PC-3 (cell line): Measurements from ENCODE around the gene TRAF3.

ENCODE experiments used
- CTCF ChIP-seq: fragments of 300-600 bp; sonication (generic); conservative IDR thresholded peaks from 2 replicates; pipeline ENCODE4 v1.5.1; 2017; ENCODE audit warnings: antibody characterized with exemption, low read depth, mild to moderate bottlenecking, low read length
- EZH2phosphoT487 ChIP-seq: fragments of 300-600 bp; sonication (generic); IDR thresholded peaks from 2 replicates; pipeline ENCODE4 v1.6.1; 2018; ENCODE audit warnings: mild to moderate bottlenecking, antibody characterized with exemption, low read length, borderline replicate concordance

DNA sequence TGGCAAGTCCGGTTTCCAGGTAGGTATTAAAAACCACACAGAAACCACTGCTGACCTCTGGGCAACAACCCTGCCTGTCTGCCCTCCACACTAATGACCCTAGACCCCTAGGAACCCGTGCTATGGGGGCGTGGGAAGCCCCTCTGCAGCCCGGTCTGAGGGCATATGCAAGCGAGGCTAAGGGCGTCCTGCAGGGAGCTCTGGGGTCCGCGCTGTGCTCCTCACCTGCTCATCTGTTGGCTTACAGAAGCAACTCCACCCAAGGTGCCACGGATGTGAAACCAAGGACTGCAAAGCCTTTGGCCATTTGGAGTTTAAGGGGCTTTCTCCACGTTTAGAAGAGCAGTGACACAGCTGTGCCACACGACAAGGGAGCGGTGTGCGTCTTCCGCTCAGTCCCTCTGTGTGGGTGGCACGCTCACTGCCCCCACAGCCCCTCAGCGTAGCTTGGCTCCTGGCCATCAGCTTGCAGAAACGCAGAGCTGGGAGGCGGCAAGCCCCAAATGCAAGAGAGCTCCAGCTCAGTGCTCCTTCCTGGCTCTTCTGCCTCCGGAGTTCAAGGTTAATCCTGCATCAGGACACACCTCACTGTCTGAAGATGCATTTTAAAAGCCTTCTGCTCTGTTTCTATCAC lies 163.6 kb downstream of the TRAF3 start:
- TF ChIP-seq CTCF (no peak), EZH2phosphoT487 (no peak)
